Testis (tissue), 3 donors: ENCODE measurements around the gene DOCK9. TPM values are rescaled to one million over a fixed set of nuclear protein-coding genes. Genes with fewer than 3 reads are reported as not detected.

ENCODE experiments used
- DNase-seq: peaks from one replicate; pipeline ENCODE4 v3.0.0-alpha.2; 2019
- H3K27ac ChIP-seq, 2 donors: fragments of 200-600 bp; sonication (generic); one replicate each; pipeline ENCODE4 v1.5.1; 2019
- H3K27me3 ChIP-seq: fragments of 200-600 bp; sonication (generic); one replicate; pipeline ENCODE4 v1.5.1; 2019
- H3K36me3 ChIP-seq: fragments of 200-600 bp; sonication (generic); one replicate; pipeline ENCODE4 v1.5.1; 2017; ENCODE audit warnings: low read depth; ENCODE audit errors: missing control alignments
- H3K4me1 ChIP-seq: fragments of 200-600 bp; sonication (generic); one replicate; pipeline ENCODE4 v1.5.1; 2019
- H3K4me3 ChIP-seq, 2 donors: fragments of 200-600 bp; sonication (generic); one replicate each; pipeline ENCODE4 v1.5.1; 2017 to 2019
- H3K9me3 ChIP-seq: fragments of 200-600 bp; sonication (generic); one replicate; pipeline ENCODE4 v1.5.1; 2017
- POLR2A ChIP-seq: fragments of 450-650 bp; IDR thresholded peaks from one replicate; pipeline ENCODE4 v1.6.1; 2017; ENCODE audit warnings: antibody characterized with exemption, mild to moderate bottlenecking, moderate library complexity
- WGBS, 2 donors: methylation state at CpG; one replicate each; pipeline ENCODE4 v1.1.5; 2018; 5-methylcytosine and 5-hydroxymethylcytosine counted together
- intact Hi-C: fragments of 100-400 bp; cut with DNase I; formaldehyde crosslinking; loops from one replicate; pipeline ENCODE4 v1.15.1; 2023; ENCODE audit warnings: low total_unique reads
- polyA plus RNA-seq: library from polyadenylated mRNA; stranded (reverse); fragments of 350-450 nt; fragmentation: Illumina TruSeq; extraction: RNeasy Lipid Tissue Mini Kit (QIAGEN cat#74804); gene quantifications from one replicate; pipeline ENCODE4 v1.2.3, GENCODE V29; 2014; ENCODE audit warnings: low read depth, low replicate concordance; ENCODE audit not compliant: insufficient read depth
- total RNA-seq, 2 donors: library from RNA; depleted of rRNA; stranded (reverse); fragments of >200 nt; gene quantifications; one replicate each; pipeline ENCODE4 v1.2.3, GENCODE V29; 2016
- TF ChIP-seq, protein P1 (sequence below), 3 experiments: fragments of 450-650 bp in 2 of 3; fragments of 200-600 bp in 1 of 3; sonication (generic) in 1 of 3; IDR thresholded peaks; one replicate each; pipeline ENCODE4 v1.5.1; 2016 to 2019; ENCODE audit warnings: antibody characterized with exemption in 3 of 3, mild to moderate bottlenecking in 2 of 3, moderate library complexity in 1 of 3

The DOCK9 gene
- total and polyA plus RNA-seq, 3 donors from 2014 or later = 48.0 to 74.9 (median 63.4) TPM

DNA sequence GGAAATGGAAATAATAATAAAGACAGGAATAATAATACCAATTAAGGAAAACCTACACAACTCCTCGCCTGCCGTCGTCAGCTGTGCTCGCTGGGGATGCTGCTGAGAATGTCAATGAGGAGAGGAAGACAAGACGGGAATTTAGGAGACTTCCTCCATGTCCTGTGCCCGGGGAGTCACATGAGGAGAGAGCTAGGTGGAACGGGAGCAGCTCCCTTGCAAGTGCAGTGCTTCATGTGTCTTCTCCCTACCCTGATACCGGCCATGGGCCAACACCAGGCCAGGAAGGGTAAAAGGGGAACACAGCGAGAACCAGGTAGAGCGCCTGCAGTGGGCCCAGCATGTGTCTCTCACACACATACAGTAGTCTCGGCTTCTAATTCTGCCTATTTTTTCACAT, 11.8 kb downstream of the DOCK9 start:
- DNase-seq = no peak
- no peaks in the 10 kb centered on the region for H3K36me3 ChIP-seq
- H3K4me1 ChIP-seq = peaks cover 8% of the 10 kb centered on the region
- no peaks in the 10 kb centered on the region for H3K27me3 ChIP-seq
- no peak for TF ChIP-seq POLR2A
- TF ChIP-seq, protein P1, sequence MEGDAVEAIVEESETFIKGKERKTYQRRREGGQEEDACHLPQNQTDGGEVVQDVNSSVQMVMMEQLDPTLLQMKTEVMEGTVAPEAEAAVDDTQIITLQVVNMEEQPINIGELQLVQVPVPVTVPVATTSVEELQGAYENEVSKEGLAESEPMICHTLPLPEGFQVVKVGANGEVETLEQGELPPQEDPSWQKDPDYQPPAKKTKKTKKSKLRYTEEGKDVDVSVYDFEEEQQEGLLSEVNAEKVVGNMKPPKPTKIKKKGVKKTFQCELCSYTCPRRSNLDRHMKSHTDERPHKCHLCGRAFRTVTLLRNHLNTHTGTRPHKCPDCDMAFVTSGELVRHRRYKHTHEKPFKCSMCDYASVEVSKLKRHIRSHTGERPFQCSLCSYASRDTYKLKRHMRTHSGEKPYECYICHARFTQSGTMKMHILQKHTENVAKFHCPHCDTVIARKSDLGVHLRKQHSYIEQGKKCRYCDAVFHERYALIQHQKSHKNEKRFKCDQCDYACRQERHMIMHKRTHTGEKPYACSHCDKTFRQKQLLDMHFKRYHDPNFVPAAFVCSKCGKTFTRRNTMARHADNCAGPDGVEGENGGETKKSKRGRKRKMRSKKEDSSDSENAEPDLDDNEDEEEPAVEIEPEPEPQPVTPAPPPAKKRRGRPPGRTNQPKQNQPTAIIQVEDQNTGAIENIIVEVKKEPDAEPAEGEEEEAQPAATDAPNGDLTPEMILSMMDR (IDR thresholded peaks at IDR 0.05) = no peak
- H3K27ac ChIP-seq = no peak overlapping the region
- 86 to 90% methylated on average over 11 of the region's 11 CpGs for WGBS, 2 donors
- no peak overlapping the region for H3K4me3 ChIP-seq
- intact Hi-C loops = no loop called here
- no peaks in the 10 kb centered on the region for H3K9me3 ChIP-seq

DNA sequence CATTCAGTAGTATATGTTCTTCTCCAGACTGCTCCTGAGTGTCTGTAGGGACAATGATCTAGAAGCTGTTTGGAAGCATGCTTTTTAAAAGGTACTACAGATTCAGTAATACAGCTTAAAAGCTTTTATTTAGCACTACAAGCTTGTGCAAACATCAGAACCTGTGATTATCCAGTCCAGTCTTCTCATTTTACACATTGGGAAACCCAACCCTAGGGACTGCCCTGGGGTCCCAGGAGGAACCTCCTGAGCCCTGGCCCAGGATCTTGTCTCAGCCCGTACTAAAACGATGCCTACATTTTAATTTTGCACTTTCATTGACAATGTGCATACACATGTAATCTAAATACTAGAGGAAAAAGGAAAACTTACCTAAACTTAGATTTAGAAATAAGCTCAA, 12.5 kb downstream of the DOCK9 start:
- WGBS, 2 donors = 90 to 92% methylated on average over 2 of the region's 2 CpGs
- Histone ChIP-seq H3K36me3 (no peaks in the 10 kb centered on the region), H3K9me3 (no peaks in the 10 kb centered on the region), H3K27ac (no peak overlapping the region), H3K27me3 (no peaks in the 10 kb centered on the region), H3K4me1 (peaks cover 9% of the 10 kb centered on the region), H3K4me3 (no peak overlapping the region)
- DNase-seq = no peak
- TF ChIP-seq, protein P1 (IDR thresholded peaks at IDR 0.05) = no peak
- no peak for TF ChIP-seq POLR2A
- intact Hi-C loops = no loop called here

DNA sequence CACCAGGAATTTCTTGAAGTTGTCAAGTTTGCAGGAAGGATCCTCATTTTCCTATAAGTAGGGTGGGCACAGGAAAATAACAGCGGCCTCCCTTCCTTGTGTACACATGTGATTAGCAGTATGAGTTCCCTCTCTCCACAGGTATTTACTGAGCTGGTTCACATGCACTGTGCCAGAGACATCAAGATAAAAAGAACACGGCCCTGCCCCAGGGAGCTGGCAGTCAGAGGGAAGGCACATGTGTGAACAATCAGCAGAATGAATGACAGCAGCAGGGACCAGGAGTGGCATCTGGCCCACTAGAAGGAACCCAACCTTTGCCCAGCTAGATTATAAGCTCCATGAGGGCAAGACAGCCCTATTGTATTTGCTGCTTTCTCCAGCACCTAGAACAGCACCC, 13.9 kb downstream of the DOCK9 start:
- no peaks in the 10 kb centered on the region for H3K9me3 ChIP-seq
- no peaks in the 10 kb centered on the region for H3K36me3 ChIP-seq
- DNase-seq = no peak
- H3K4me3 ChIP-seq = no peak overlapping the region
- no peak overlapping the region for H3K27ac ChIP-seq
- no peaks in the 10 kb centered on the region for H3K27me3 ChIP-seq
- 70 to 87% methylated on average over 2 of the region's 2 CpGs for WGBS, 2 donors
- no peak for TF ChIP-seq POLR2A
- TF ChIP-seq, protein P1 (IDR thresholded peaks at IDR 0.05) = no peak
- peaks cover 13% of the 10 kb centered on the region for H3K4me1 ChIP-seq
- intact Hi-C loops = no loop called here

DNA sequence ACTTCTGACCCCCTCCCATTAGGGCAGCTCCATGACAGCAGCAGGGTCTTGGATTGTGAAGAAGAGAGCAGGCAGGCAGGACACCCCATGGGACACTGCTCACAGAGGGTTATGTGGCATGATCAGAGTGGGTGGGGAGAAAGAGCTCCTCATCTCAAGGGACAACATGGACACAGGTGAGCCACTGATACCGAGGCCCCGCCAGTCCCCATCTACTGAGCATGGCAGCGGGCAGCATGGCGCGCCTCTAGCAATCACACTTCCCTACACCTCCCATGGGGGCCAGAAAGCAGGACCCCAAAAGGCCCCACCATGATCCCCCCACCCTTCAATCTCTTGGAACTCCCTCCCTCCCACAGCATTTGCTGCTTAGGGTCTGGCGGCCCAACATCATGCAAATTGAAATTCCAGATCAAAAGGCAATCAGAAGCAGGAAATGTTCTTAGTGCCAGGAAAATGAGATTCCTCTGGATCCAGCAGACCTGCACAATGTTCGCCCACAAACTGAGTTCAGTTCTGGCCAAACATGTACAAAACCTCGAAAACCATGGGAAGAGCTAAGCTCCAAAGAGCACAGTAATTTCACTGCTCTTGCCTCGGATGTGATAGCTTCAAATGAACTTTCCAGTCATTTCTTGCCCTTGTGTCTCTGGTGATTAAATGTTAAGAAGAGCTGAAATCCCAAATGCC, 14.8 kb downstream of the DOCK9 start:
- intact Hi-C loops = no loop called here
- Histone ChIP-seq H3K27ac (no peak overlapping the region), H3K4me1 (peaks cover 13% of the 10 kb centered on the region)

More for the DNA sequence above, 14.8 kb downstream of the DOCK9 start:
- Histone ChIP-seq H3K4me3 (no peak overlapping the region), H3K27me3 (no peaks in the 10 kb centered on the region), H3K9me3 (no peaks in the 10 kb centered on the region), H3K36me3 (no peaks in the 10 kb centered on the region)
- TF ChIP-seq, protein P1 (IDR thresholded peaks at IDR 0.05) = no peak
- TF ChIP-seq POLR2A = no peak
- DNase-seq = no peak
- WGBS, 2 donors = 71 to 83% methylated on average over 6 to 9 of the region's 9 CpGs
